IMR-90 (cell line): ENCODE data around the gene CERS4. TPM values are rescaled to one million over a fixed set of nuclear protein-coding genes. Genes with fewer than 3 reads are reported as not detected.

ENCODE experiments used
- ATAC-seq: fragments of 200-7000 bp; cut with Tn5 transposase; 2 replicates; pipeline ENCODE4 v1.9.1; 2020; ENCODE audit warnings: low read depth, mild to moderate bottlenecking, moderate library complexity
- BruUV-seq: library from RNA; stranded (reverse); fragments of 400-500 nt; replicated peaks from 2 replicates; lab custom pipeline; 2021; lab: Mats Ljungman, UMichigan
- CTCF ChIA-PET: fragments of 300-600 bp; formaldehyde crosslinking; extraction: SDS; loops from one replicate; lab custom pipeline; 2021; ENCODE audit warnings: antibody characterized with exemption; lab: Yijun Ruan, JAX
- POLR2A ChIA-PET: fragments of 300-600 bp; sonication (Branson Sonifier 250); formaldehyde crosslinking; loops from one replicate; lab custom pipeline; 2022; ENCODE audit warnings: antibody characterized with exemption; ENCODE audit not compliant: unreplicated experiment; lab: Charles Lee
- DNase-seq: peaks from one replicate; pipeline ENCODE4 v3.0.0; 2013
- H2AFZ ChIP-seq: replicated peaks from 2 replicates; pipeline ENCODE3; 2013; ENCODE audit warnings: low read length, mild to moderate bottlenecking; ENCODE audit not compliant: poor library complexity
- H2AK5ac ChIP-seq: 2 replicates; pipeline ENCODE4 v1.6.1; 2013; ENCODE audit warnings: low read depth, low read length, inconsistent platforms
- H2AK9ac ChIP-seq: replicated peaks from 2 replicates; pipeline ENCODE3; 2013; ENCODE audit warnings: mild to moderate bottlenecking, low read depth, low read length, moderate library complexity; ENCODE audit not compliant: poor library complexity
- H2BK120ac ChIP-seq: 2 replicates; pipeline ENCODE4 v1.6.1; 2013; ENCODE audit warnings: low read depth, low read length, inconsistent platforms
- H2BK15ac ChIP-seq: 3 replicates; pipeline ENCODE4 v1.6.1; 2013; ENCODE audit warnings: low read depth, low read length, inconsistent platforms
- H2BK20ac ChIP-seq: 2 replicates; pipeline ENCODE4 v1.6.1; 2013; ENCODE audit warnings: low read depth, mild to moderate bottlenecking, inconsistent platforms, low read length, moderate library complexity
- H2BK5ac ChIP-seq: 2 replicates; pipeline ENCODE4 v1.6.1; 2013; ENCODE audit warnings: mild to moderate bottlenecking, low read depth, low read length, inconsistent platforms; ENCODE audit not compliant: poor library complexity, severe bottlenecking
- H3K14ac ChIP-seq: replicated peaks from 2 replicates; pipeline ENCODE4 v1.6.1; 2013; ENCODE audit warnings: low read depth, low read length, inconsistent platforms
- H3K18ac ChIP-seq: 2 replicates; pipeline ENCODE4 v1.6.1; 2013; ENCODE audit warnings: low read depth, low read length, control low read depth
- H3K23ac ChIP-seq: 2 replicates; pipeline ENCODE4 v1.6.1; 2013; ENCODE audit warnings: low read depth, low read length, inconsistent platforms
- H3K27ac ChIP-seq: 2 replicates; pipeline ENCODE4 v1.5.1; 2013; ENCODE audit warnings: mild to moderate bottlenecking, control low read depth, low read length; ENCODE audit not compliant: insufficient read depth
- H3K27me3 ChIP-seq: 2 replicates; pipeline ENCODE4 v1.6.1; 2013; ENCODE audit warnings: low read length; ENCODE audit not compliant: control insufficient read depth, insufficient read depth
- H3K36me3 ChIP-seq: 2 replicates; pipeline ENCODE4 v1.6.1; 2013; ENCODE audit warnings: low read length, mixed read lengths; ENCODE audit not compliant: control insufficient read depth, insufficient read depth
- H3K4ac ChIP-seq: 2 replicates; pipeline ENCODE4 v1.6.1; 2013; ENCODE audit warnings: low read depth, low read length, inconsistent platforms
- H3K4me1 ChIP-seq: 2 replicates; pipeline ENCODE4 v1.6.1; 2013; ENCODE audit warnings: low read length, mixed read lengths; ENCODE audit not compliant: control insufficient read depth, insufficient read depth
- H3K4me2 ChIP-seq: 2 replicates; pipeline ENCODE4 v1.6.1; 2013; ENCODE audit warnings: low read depth, mild to moderate bottlenecking, control low read depth, low read length, moderate library complexity
- H3K4me3 ChIP-seq: 2 replicates; pipeline ENCODE4 v1.5.1; 2013; ENCODE audit warnings: low read depth, mild to moderate bottlenecking, control low read depth, low read length, moderate library complexity; ENCODE audit not compliant: insufficient read depth
- H3K56ac ChIP-seq: 2 replicates; pipeline ENCODE4 v1.6.1; 2013; ENCODE audit warnings: low read length, inconsistent platforms; ENCODE audit not compliant: insufficient read depth; ENCODE audit errors: extremely low read depth
- H3K79me1 ChIP-seq, 2 experiments: 2 replicates each; pipeline ENCODE4 v1.6.1; 2013; ENCODE audit warnings: low read length in 2 of 2, inconsistent platforms in 1 of 2, low read depth in 1 of 2
- H3K9ac ChIP-seq: 2 replicates; pipeline ENCODE4 v1.6.1; 2013; ENCODE audit warnings: low read depth, low read length, control low read depth
- H3K9me1 ChIP-seq: 2 replicates; pipeline ENCODE4 v1.6.1; 2013; ENCODE audit warnings: low read length, inconsistent platforms; ENCODE audit not compliant: insufficient read depth
- H3K9me3 ChIP-seq: 2 replicates; pipeline ENCODE4 v1.6.1; 2013; ENCODE audit warnings: low read length; ENCODE audit not compliant: control insufficient read depth, insufficient read depth
- H4K20me1 ChIP-seq: 2 replicates; pipeline ENCODE4 v1.6.1; 2013; ENCODE audit warnings: low read length, inconsistent platforms; ENCODE audit not compliant: insufficient read depth
- H4K5ac ChIP-seq: 2 replicates; pipeline ENCODE4 v1.6.1; 2013; ENCODE audit warnings: mild to moderate bottlenecking, low read depth, low read length, control low read depth
- H4K8ac ChIP-seq, 2 experiments: 2 replicates each; pipeline ENCODE4 v1.6.1; 2013; ENCODE audit warnings: low read depth in 2 of 2, low read length in 2 of 2, control low read depth in 1 of 2, inconsistent platforms in 1 of 2
- H4K91ac ChIP-seq: 2 replicates; pipeline ENCODE4 v1.6.1; 2013; ENCODE audit warnings: low read depth, low read length, inconsistent platforms; ENCODE audit not compliant: insufficient read depth
- BHLHE40 ChIP-seq: fragments of 150-350 bp; IDR thresholded peaks from 2 replicates; pipeline ENCODE4 v1.6.1; 2016; ENCODE audit warnings: mild to moderate bottlenecking, low read depth, low read length
- CTCF ChIP-seq: conservative IDR thresholded peaks from 2 replicates; pipeline ENCODE4 v1.5.1; 2012; ENCODE audit warnings: mild to moderate bottlenecking, low read depth, low read length, improper control_type of control experiment
- FOS ChIP-seq: fragments of 150-350 bp; IDR thresholded peaks from 2 replicates; pipeline ENCODE4 v1.6.1; 2016; ENCODE audit warnings: low read depth, low read length
- MXI1 ChIP-seq: IDR thresholded peaks from 2 replicates; pipeline ENCODE4 v1.6.1; 2012; ENCODE audit warnings: low read depth, mild to moderate bottlenecking, low read length, moderate library complexity, borderline replicate concordance
- NFE2L2 ChIP-seq: fragments of 150-350 bp; IDR thresholded peaks from 2 replicates; pipeline ENCODE4 v1.6.1; 2016; ENCODE audit warnings: low read depth, mild to moderate bottlenecking, low read length
- POLR2A ChIP-seq: IDR thresholded peaks from 2 replicates; pipeline ENCODE4 v1.6.1; 2012; ENCODE audit warnings: mild to moderate bottlenecking, low read depth, low read length
- RFX5 ChIP-seq: IDR thresholded peaks from 2 replicates; pipeline ENCODE4 v1.8.0; 2012; ENCODE audit warnings: low read depth, mild to moderate bottlenecking, low read length, moderate library complexity
- SMC3 ChIP-seq: fragments of 150-350 bp; IDR thresholded peaks from 2 replicates; pipeline ENCODE4 v1.6.1; 2016; ENCODE audit warnings: low read depth, mild to moderate bottlenecking, antibody characterized with exemption, low read length, moderate library complexity
- WGBS, 2 experiments: methylation state at CpG; one replicate each; pipeline versions ENCODE4 v1.1.5 to v1.1.7; 2013; ENCODE audit warnings: missing lambda C conversion rate in 2 of 2; ENCODE audit not compliant: insufficient read length in 1 of 2; ENCODE audit errors: extremely low coverage in 2 of 2; 5-methylcytosine and 5-hydroxymethylcytosine counted together
- dilution Hi-C: fragments of 300-500 bp; cut with HindIII; formaldehyde crosslinking; loops from one replicate; pipeline ENCODE4 v1.14.3; 2018; ENCODE audit warnings: low sequenced_read_pairs; ENCODE audit not compliant: unreplicated experiment
- in situ Hi-C: fragments of 300-500 bp; cut with MboI; formaldehyde crosslinking; loops from 3 replicates; pipeline ENCODE4 v1.14.3; 2019; ENCODE audit warnings: low sequenced_read_pairs, inconsistent platforms, mixed read lengths
- intact Hi-C: fragments of 100-400 bp; cut with micrococcal nuclease; formaldehyde crosslinking; loops from 2 replicates; pipeline ENCODE4 v1.10.0; 2022
- polyA plus RNA-seq, 3 experiments: library from polyadenylated mRNA; depleted of rRNA; stranded (reverse); fragments of >200 nt; gene quantifications; 2 replicates each; pipeline ENCODE4 v1.2.3, GENCODE V29; 2012; ENCODE audit warnings: low replicate concordance in 1 of 3
- total RNA-seq: library from RNA; depleted of rRNA; stranded (reverse); fragments of >200 nt; gene quantifications from 2 replicates; pipeline ENCODE4 v1.2.3, GENCODE V29; 2012

CERS4 gene
- total and polyA plus RNA-seq, 2 of the 4 experiments (the other 2 are of a cell fraction): 3.2 to 5.7 TPM

DNA sequence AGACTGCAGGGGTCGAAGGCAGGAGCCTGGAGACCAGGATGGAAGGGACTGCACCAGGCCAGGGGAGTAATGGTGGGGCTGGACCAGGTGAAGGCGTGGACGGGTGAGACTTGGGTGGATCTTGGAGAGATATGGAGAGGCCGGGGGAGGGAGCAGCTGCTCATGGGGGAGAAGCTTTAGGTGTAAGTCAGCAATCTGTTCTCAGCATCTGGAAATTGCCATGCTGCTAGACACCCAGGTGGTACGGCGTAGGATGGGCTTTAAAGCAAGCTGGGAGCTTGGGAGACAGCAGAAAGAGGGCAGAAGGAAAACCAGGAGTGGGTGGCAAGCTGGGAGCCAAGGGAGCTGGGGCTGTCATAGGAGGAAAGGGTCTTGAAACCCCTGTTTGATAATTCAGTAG, 3.0 kb downstream of the CERS4 start:
- in situ Hi-C loops (no loop called here), dilution Hi-C loops (no loop called here), intact Hi-C loops (no loop called here)
- Histone ChIP-seq H2AFZ (peak overlapping the region; percentile 21), H3K14ac (no peak overlapping the region), H3K23ac (no peak overlapping the region), H3K4me1 (peaks cover 4% of the 10 kb centered on the region; the same call in 1 of the 2 replicates), H2AK9ac (no peak overlapping the region), H3K9me3 (no peaks in the 10 kb centered on the region), H3K18ac (no peak overlapping the region), H3K79me1 (no peaks in the 10 kb centered on the region; a peak in 1 of 4 replicates), H3K4ac (no peak overlapping the region), H4K91ac (no peak overlapping the region), H4K5ac (no peak overlapping the region), H3K9ac (no peak overlapping the region), H2BK5ac (no peak overlapping the region), H2BK15ac (no peak overlapping the region), H3K4me3 (no peak overlapping the region), H3K4me2 (no peak overlapping the region), H3K27ac (no peak overlapping the region), H4K8ac (no peak overlapping the region), H3K9me1 (no peaks in the 10 kb centered on the region), H2BK20ac (no peak overlapping the region), H3K36me3 (no peaks in the 10 kb centered on the region), H3K27me3 (peaks cover 5% of the 10 kb centered on the region), H2BK120ac (no peak overlapping the region), H2AK5ac (no peak overlapping the region), H3K56ac (no peak overlapping the region), H4K20me1 (no peaks in the 10 kb centered on the region)
- CTCF ChIA-PET: no interaction called here
- TF ChIP-seq POLR2A (no peak), MXI1 (no peak), NFE2L2 (no peak), CTCF (no peak), RFX5 (no peak), BHLHE40 (no peak), SMC3 (no peak), FOS (no peak)
- WGBS, 2 experiments: no CpG with 5 or more reads among the region's 6 CpGs
- BruUV-seq: no TSS peak
- POLR2A ChIA-PET: no interaction called here
- DNase-seq (no peak), ATAC-seq (no peak)
